Neuronal stem cell (in vitro differentiated cells): ENCODE results near the gene RASAL2.

ENCODE experiments used
- DNase-seq: peaks from one replicate; pipeline ENCODE4 v3.0.0-alpha.2; 2013; ENCODE audit warnings: low spot score
- H2AFZ ChIP-seq: one replicate; pipeline ENCODE4 v1.6.1; 2013; ENCODE audit warnings: mild to moderate bottlenecking, low read length, inconsistent platforms
- H2AK5ac ChIP-seq: 2 replicates; pipeline ENCODE4 v1.6.1; 2013; ENCODE audit warnings: low read depth, mild to moderate bottlenecking, inconsistent platforms, low read length, moderate library complexity, mixed read lengths
- H2BK120ac ChIP-seq: 2 replicates; pipeline ENCODE4 v1.6.1; 2013; ENCODE audit warnings: low read depth, mild to moderate bottlenecking, inconsistent platforms, low read length, moderate library complexity, mixed read lengths
- H2BK12ac ChIP-seq: one replicate; pipeline ENCODE4 v1.6.1; 2013; ENCODE audit warnings: low read length, inconsistent platforms
- H2BK15ac ChIP-seq: 2 replicates; pipeline ENCODE4 v1.6.1; 2013; ENCODE audit warnings: mild to moderate bottlenecking, low read length, inconsistent platforms, mixed read lengths
- H2BK5ac ChIP-seq: one replicate; pipeline ENCODE4 v1.6.1; 2013; ENCODE audit warnings: inconsistent platforms, mild to moderate bottlenecking, low read length, moderate library complexity
- H3K14ac ChIP-seq: one replicate; pipeline ENCODE4 v1.6.1; 2013; ENCODE audit warnings: low read length, inconsistent platforms
- H3K18ac ChIP-seq: 2 replicates; pipeline ENCODE4 v1.6.1; 2013; ENCODE audit warnings: low read length, inconsistent platforms
- H3K23ac ChIP-seq: 2 replicates; pipeline ENCODE4 v1.6.1; 2013; ENCODE audit warnings: low read depth, mild to moderate bottlenecking, mixed read lengths, low read length, inconsistent platforms; ENCODE audit not compliant: poor library complexity
- H3K27ac ChIP-seq: replicated peaks from 3 replicates; pipeline ENCODE4 v1.5.1; 2013; ENCODE audit warnings: low read length, inconsistent platforms
- H3K27me3 ChIP-seq, 3 experiments: 2 replicates each; pipeline ENCODE4 v1.6.1; 2013; ENCODE audit warnings: low read length in 3 of 3, mild to moderate bottlenecking in 2 of 3, inconsistent platforms in 1 of 3, low read depth in 1 of 3, mixed read lengths in 1 of 3, moderate library complexity in 1 of 3; ENCODE audit not compliant: control insufficient read depth in 3 of 3, insufficient read depth in 3 of 3
- H3K36me3 ChIP-seq, 2 donors: replicated peaks in 1 of 2; 2 replicates each; pipeline ENCODE4 v1.6.1; 2013; ENCODE audit warnings: low read length in 2 of 2; ENCODE audit not compliant: control insufficient read depth in 2 of 2, insufficient read depth in 2 of 2
- H3K4ac ChIP-seq: 2 replicates; pipeline ENCODE4 v1.6.1; 2013; ENCODE audit warnings: inconsistent platforms, mild to moderate bottlenecking, low read length, moderate library complexity
- H3K4me1 ChIP-seq, 2 donors: 1 replicate in 1 of 2; 2 replicates in 1 of 2; pipeline ENCODE4 v1.6.1; 2013; ENCODE audit warnings: low read length in 2 of 2, low read depth in 1 of 2; ENCODE audit not compliant: control insufficient read depth in 2 of 2, insufficient read depth in 1 of 2
- H3K4me2 ChIP-seq: one replicate; pipeline ENCODE4 v1.6.1; 2013; ENCODE audit warnings: mild to moderate bottlenecking, low read length, inconsistent platforms; ENCODE audit not compliant: insufficient read depth, poor library complexity, severe bottlenecking
- H3K4me3 ChIP-seq, 2 donors: 2 replicates each; pipeline ENCODE4 v1.5.1; 2013; ENCODE audit warnings: low read length in 2 of 2, mild to moderate bottlenecking in 2 of 2, inconsistent platforms in 1 of 2, moderate library complexity in 1 of 2
- H3K79me1 ChIP-seq: one replicate; pipeline ENCODE4 v1.6.1; 2013; ENCODE audit warnings: low read depth, mild to moderate bottlenecking, inconsistent platforms, low read length, moderate library complexity
- H3K9ac ChIP-seq: one replicate; pipeline ENCODE4 v1.6.1; 2013; ENCODE audit warnings: mild to moderate bottlenecking, low read depth, low read length, inconsistent platforms; ENCODE audit not compliant: poor library complexity
- H3K9me3 ChIP-seq, 2 donors: replicated peaks in 1 of 2; 2 replicates each; pipeline versions ENCODE3 to v1.6.1; 2013; ENCODE audit warnings: low read length in 2 of 2, mild to moderate bottlenecking in 2 of 2, inconsistent platforms in 1 of 2, low read depth in 1 of 2, mixed read lengths in 1 of 2, moderate library complexity in 1 of 2; ENCODE audit not compliant: control insufficient read depth in 2 of 2, insufficient read depth in 1 of 2
- H4K8ac ChIP-seq: one replicate; pipeline ENCODE4 v1.6.1; 2013; ENCODE audit warnings: low read depth, mild to moderate bottlenecking, inconsistent platforms, low read length, moderate library complexity
- H4K91ac ChIP-seq: one replicate; pipeline ENCODE4 v1.6.1; 2013; ENCODE audit warnings: low read length, low read depth, mild to moderate bottlenecking, inconsistent platforms; ENCODE audit not compliant: poor library complexity
- WGBS, 2 donors: extraction: QIAGEN DNeasy Blood & Tissue Kit; methylation state at CpG; one replicate each; pipeline ENCODE4 v1.1.7; 2013; ENCODE audit warnings: missing lambda C conversion rate in 2 of 2, mixed read lengths in 1 of 2; ENCODE audit not compliant: insufficient read length in 2 of 2, insufficient replicate concordance in 1 of 2; ENCODE audit errors: extremely low coverage in 2 of 2; 5-methylcytosine and 5-hydroxymethylcytosine counted together

RASAL2 gene

GRCh38 chr1:178115260-178115659 lies 21.4 kb downstream of the RASAL2 start:
- Histone ChIP-seq H4K91ac (no peak overlapping the region), H3K4me3 (no peak overlapping the region), H3K27me3 (no peaks in the 10 kb centered on the region)

GRCh38 chr1:178118524-178118923 lies 24.6 kb downstream of the RASAL2 start:
- no peaks in the 10 kb centered on the region for H3K27me3 ChIP-seq

More at GRCh38 chr1:178115260-178115659, 21.4 kb downstream of the RASAL2 start:
- H3K18ac ChIP-seq = no peak overlapping the region
- H3K9me3 ChIP-seq = peaks cover 1 to 9% of the 10 kb centered on the region in 2 donors
- H4K8ac ChIP-seq = no peak overlapping the region
- H3K4me1 ChIP-seq = peaks cover 0 to 2% of the 10 kb centered on the region in 2 donors
- H2BK120ac ChIP-seq = no peak overlapping the region
- H2BK12ac ChIP-seq = no peak overlapping the region
- no peak overlapping the region for H3K9ac ChIP-seq
- H3K4ac ChIP-seq = no peak overlapping the region
- H3K23ac ChIP-seq = no peak overlapping the region
- H3K14ac ChIP-seq = no peak overlapping the region
- H2AK5ac ChIP-seq = no peak overlapping the region
- no peaks in the 10 kb centered on the region for H3K36me3 ChIP-seq
- H2BK15ac ChIP-seq = no peak overlapping the region
- H3K79me1 ChIP-seq = peaks cover 3% of the 10 kb centered on the region
- no peak for DNase-seq
- no peak overlapping the region for H3K4me2 ChIP-seq
- H2BK5ac ChIP-seq = no peak overlapping the region
- H2AFZ ChIP-seq = no peak overlapping the region
- H3K27ac ChIP-seq = no peak overlapping the region

GRCh38 chr1:178119628-178120027 lies 25.7 kb downstream of the RASAL2 start:
- Histone ChIP-seq H4K91ac (no peak overlapping the region), H2BK120ac (no peak overlapping the region), H2BK15ac (no peak overlapping the region), H3K14ac (no peak overlapping the region), H2AFZ (no peak overlapping the region), H3K9ac (no peak overlapping the region), H3K36me3 (no peaks in the 10 kb centered on the region), H3K27ac (no peak overlapping the region), H3K27me3 (no peaks in the 10 kb centered on the region), H2BK5ac (no peak overlapping the region), H3K4me3 (no peak overlapping the region), H2BK12ac (no peak overlapping the region), H3K9me3 (peaks cover 1 to 16% of the 10 kb centered on the region in 2 donors), H4K8ac (no peak overlapping the region), H3K4ac (no peak overlapping the region), H3K4me1 (peaks cover 3 to 8% of the 10 kb centered on the region in 2 donors), H3K18ac (no peak overlapping the region), H3K4me2 (no peak overlapping the region), H3K79me1 (no peaks in the 10 kb centered on the region), H2AK5ac (no peak overlapping the region), H3K23ac (no peak overlapping the region)
- no peak for DNase-seq
- WGBS, 2 donors = no CpG with 5 or more reads among the region's 5 CpGs

More at GRCh38 chr1:178118524-178118923, 24.6 kb downstream of the RASAL2 start:
- no peak overlapping the region for H2BK120ac ChIP-seq
- no peak overlapping the region for H2AFZ ChIP-seq
- no CpG with 5 or more reads among the region's 4 CpGs for WGBS, 2 donors
- no peak overlapping the region for H3K27ac ChIP-seq
- H3K14ac ChIP-seq = no peak overlapping the region
- H3K9me3 ChIP-seq = peaks cover 1 to 16% of the 10 kb centered on the region in 2 donors
- no peak overlapping the region for H4K8ac ChIP-seq
- H3K4me2 ChIP-seq = no peak overlapping the region
- no peak overlapping the region for H2BK15ac ChIP-seq
- H3K18ac ChIP-seq = no peak overlapping the region
- H3K4me1 ChIP-seq = peaks cover 3 to 8% of the 10 kb centered on the region in 2 donors
- no peaks in the 10 kb centered on the region for H3K36me3 ChIP-seq
- H3K9ac ChIP-seq = no peak overlapping the region
- no peak overlapping the region for H2AK5ac ChIP-seq
- no peaks in the 10 kb centered on the region for H3K79me1 ChIP-seq
- no peak overlapping the region for H3K4me3 ChIP-seq
- no peak overlapping the region for H3K4ac ChIP-seq
- no peak overlapping the region for H4K91ac ChIP-seq
- no peak overlapping the region for H2BK12ac ChIP-seq
- no peak overlapping the region for H2BK5ac ChIP-seq
- no peak overlapping the region for H3K23ac ChIP-seq
- DNase-seq = no peak

- H3K4me1 ChIP-seq = peaks cover 3 to 8% of the 10 kb centered on the region in 2 donors
- no peak overlapping the region for H2BK120ac ChIP-seq
- H3K4me3 ChIP-seq = no peak overlapping the region
- DNase-seq = no peak
- no peak overlapping the region for H3K9ac ChIP-seq
- no peaks in the 10 kb centered on the region for H3K79me1 ChIP-seq
- no peak overlapping the region for H3K4me2 ChIP-seq
- no peak overlapping the region for H4K8ac ChIP-seq
- no peak overlapping the region for H3K4ac ChIP-seq
- no peak overlapping the region for H2BK12ac ChIP-seq
- H3K18ac ChIP-seq = no peak overlapping the region
- no peaks in the 10 kb centered on the region for H3K27me3 ChIP-seq
- no peak overlapping the region for H2BK15ac ChIP-seq
- no peak overlapping the region for H2AFZ ChIP-seq
- peaks cover 1 to 16% of the 10 kb centered on the region in 2 donors for H3K9me3 ChIP-seq
- no peak overlapping the region for H3K14ac ChIP-seq
- no peak overlapping the region for H2AK5ac ChIP-seq
- H3K23ac ChIP-seq = no peak overlapping the region
- no peak overlapping the region for H2BK5ac ChIP-seq
- WGBS, 2 donors = no CpG with 5 or more reads among the region's 4 CpGs
- H3K27ac ChIP-seq = no peak overlapping the region
- no peaks in the 10 kb centered on the region for H3K36me3 ChIP-seq
- no peak overlapping the region for H4K91ac ChIP-seq
Measured at GRCh38 chr1:178120088-178120487, 26.2 kb downstream of the RASAL2 start.
